ENCODE data around the gene TDP1. TPM values are rescaled to one million over a fixed set of nuclear protein-coding genes. Genes with fewer than 3 reads are reported as not detected.

Gene TDP1
- total and polyA plus RNA-seq, 2 of the 13 experiments (the other 11 are each of a cell fraction or from before 2014, with no cell fraction given) = 16.4 to 31.2 TPM

DNA sequence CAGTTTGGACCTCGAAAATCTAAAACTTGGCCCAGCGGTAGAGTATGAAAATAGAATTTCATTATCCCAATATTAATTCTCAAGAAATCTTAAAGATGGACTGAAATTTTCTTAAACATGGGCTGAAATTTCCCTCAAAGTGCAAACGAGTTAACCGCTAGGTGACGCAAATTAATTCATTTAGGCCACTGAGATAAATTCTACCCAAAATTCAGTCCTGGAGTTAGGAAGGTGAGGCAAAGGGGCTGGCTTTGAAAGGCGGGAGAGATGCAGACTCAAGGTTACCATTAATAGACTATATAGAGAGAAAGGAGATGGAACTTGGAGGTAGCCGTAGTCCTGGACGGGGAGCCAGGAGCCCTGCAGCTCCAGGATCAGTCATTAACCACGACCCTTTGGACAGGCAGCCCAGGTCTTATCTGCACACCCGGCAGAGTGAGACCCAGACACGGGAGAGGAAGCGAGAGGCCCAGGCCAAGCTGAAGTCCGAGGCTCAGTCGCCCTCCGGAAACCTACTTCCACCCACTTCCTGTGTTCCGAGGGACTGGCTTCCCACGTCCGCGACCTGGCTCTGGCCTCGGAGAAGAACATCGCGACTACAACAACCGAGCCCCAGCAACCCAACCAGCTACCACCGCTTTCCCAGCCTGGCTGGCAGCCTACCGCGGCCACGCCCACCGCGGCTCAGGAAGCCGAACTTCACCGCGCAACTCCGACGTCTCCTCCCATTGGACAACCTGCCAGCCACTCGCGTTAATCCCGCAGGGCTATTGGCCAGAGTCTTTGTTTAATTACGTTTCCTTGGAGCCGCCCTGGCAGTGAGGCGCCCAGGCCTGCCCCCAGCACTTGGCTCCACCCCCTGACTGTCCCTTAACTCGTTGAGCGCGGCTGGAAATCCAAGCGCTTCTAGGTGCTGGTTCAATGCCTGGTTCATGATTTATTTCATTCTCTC is 1.4 kb upstream of the TDP1 start, which contains the start of gene EFCAB11 (continued):
- no peak for TF ChIP-seq ZNF724P (CRISPR knock-in tag; IDR thresholded peaks at IDR 0.05; ENCODE audit: borderline replicate concordance)
- no peak for TF ChIP-seq NFE2L1 (CRISPR knock-in tag; IDR thresholded peaks at IDR 0.05; ENCODE audit: borderline replicate concordance)
- TF ChIP-seq NCOA5 (CRISPR knock-in tag; IDR thresholded peaks at IDR 0.05) = no peak
- TF ChIP-seq NCOR1 (IDR thresholded peaks at IDR 0.05; ENCODE audit: borderline replicate concordance, low read length) = 0 out of 2 replicates have a peak, but pooled peaks have one; percentile 4
- no peak for TF ChIP-seq NFIB (CRISPR knock-in tag; IDR thresholded peaks at IDR 0.05; ENCODE audit: borderline replicate concordance)
- 0 out of 2 replicates have a peak, but pooled peaks have one; percentile 43 for TF ChIP-seq ZNF839 (CRISPR knock-in tag; IDR thresholded peaks at IDR 0.05; ENCODE audit: borderline replicate concordance)
- TF ChIP-seq, protein P1, sequence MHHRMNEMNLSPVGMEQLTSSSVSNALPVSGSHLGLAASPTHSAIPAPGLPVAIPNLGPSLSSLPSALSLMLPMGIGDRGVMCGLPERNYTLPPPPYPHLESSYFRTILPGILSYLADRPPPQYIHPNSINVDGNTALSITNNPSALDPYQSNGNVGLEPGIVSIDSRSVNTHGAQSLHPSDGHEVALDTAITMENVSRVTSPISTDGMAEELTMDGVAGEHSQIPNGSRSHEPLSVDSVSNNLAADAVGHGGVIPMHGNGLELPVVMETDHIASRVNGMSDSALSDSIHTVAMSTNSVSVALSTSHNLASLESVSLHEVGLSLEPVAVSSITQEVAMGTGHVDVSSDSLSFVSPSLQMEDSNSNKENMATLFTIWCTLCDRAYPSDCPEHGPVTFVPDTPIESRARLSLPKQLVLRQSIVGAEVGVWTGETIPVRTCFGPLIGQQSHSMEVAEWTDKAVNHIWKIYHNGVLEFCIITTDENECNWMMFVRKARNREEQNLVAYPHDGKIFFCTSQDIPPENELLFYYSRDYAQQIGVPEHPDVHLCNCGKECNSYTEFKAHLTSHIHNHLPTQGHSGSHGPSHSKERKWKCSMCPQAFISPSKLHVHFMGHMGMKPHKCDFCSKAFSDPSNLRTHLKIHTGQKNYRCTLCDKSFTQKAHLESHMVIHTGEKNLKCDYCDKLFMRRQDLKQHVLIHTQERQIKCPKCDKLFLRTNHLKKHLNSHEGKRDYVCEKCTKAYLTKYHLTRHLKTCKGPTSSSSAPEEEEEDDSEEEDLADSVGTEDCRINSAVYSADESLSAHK (CRISPR knock-in tag; IDR thresholded peaks at IDR 0.05; ENCODE audit: borderline replicate concordance) = no peak
- TF ChIP-seq LCORL (IDR thresholded peaks at IDR 0.05) = no peak
- TF ChIP-seq LCORL (CRISPR knock-in tag; IDR thresholded peaks at IDR 0.05) = no peak
- no peak for TF ChIP-seq SCMH1 (CRISPR knock-in tag; IDR thresholded peaks at IDR 0.05; ENCODE audit: borderline replicate concordance)
- no peak for TF ChIP-seq ZNF24 (IDR thresholded peaks at IDR 0.05)
- peak; percentile 83 for TF ChIP-seq SALL1 (CRISPR knock-in tag; IDR thresholded peaks at IDR 0.05)
- no peak for TF ChIP-seq ZBTB42 (CRISPR knock-in tag; IDR thresholded peaks at IDR 0.05)
- TF ChIP-seq HOXA9 (CRISPR knock-in tag; IDR thresholded peaks at IDR 0.05; ENCODE audit: borderline replicate concordance) = no peak
- TF ChIP-seq TCF7L2 (IDR thresholded peaks at IDR 0.05; ENCODE audit: low read depth, low read length) = no peak
- TF ChIP-seq MTF2 (CRISPR knock-in tag; IDR thresholded peaks at IDR 0.05; ENCODE audit: borderline replicate concordance) = no peak
- TF ChIP-seq ATM (IDR thresholded peaks at IDR 0.05; ENCODE audit: borderline replicate concordance) = no peak
- TF ChIP-seq JUND (CRISPR knock-in tag; IDR thresholded peaks at IDR 0.05) = no peak; the same call in 1 of the 2 replicates
- TF ChIP-seq SALL2 (CRISPR knock-in tag; IDR thresholded peaks at IDR 0.05) = 0 out of 2 replicates have a peak, but pooled peaks have one; percentile 26
- TF ChIP-seq RAD51 (IDR thresholded peaks at IDR 0.05; ENCODE audit: borderline replicate concordance) = no peak
- TF ChIP-seq ZNF678 (CRISPR knock-in tag; IDR thresholded peaks at IDR 0.05) = no peak
- TF ChIP-seq, protein P2, sequence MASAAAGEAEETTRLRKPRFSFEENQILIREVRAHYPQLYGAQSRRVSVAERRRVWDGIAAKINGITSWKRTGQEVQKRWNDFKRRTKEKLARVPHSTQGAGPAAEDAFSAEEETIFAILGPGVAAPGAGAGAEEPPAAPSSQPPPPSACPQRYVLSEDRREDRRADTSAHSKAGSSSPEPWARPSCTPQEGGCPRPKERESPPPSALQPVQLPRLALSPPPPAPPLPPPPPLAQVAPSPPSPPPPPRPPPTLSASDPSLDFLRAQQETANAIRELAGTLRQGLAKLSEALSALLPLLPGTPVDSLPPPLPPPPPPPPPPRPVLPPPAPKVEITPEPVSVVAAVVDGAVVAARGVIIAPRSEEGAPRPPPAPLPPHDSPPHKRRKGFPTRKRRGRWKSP (CRISPR knock-in tag; IDR thresholded peaks at IDR 0.05) = no peak
- TF ChIP-seq, protein P3, sequence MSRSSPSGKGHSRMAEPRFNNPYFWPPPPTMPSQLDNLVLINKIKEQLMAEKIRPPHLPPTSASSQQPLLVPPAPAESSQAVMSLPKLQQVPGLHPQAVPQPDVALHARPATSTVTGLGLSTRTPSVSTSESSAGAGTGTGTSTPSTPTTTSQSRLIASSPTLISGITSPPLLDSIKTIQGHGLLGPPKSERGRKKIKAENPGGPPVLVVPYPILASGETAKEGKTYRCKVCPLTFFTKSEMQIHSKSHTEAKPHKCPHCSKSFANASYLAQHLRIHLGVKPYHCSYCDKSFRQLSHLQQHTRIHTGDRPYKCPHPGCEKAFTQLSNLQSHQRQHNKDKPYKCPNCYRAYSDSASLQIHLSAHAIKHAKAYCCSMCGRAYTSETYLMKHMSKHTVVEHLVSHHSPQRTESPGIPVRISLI (CRISPR knock-in tag; IDR thresholded peaks at IDR 0.05; ENCODE audit: borderline replicate concordance) = no peak
- TF ChIP-seq ZBTB38 (CRISPR knock-in tag; IDR thresholded peaks at IDR 0.05) = peak; percentile 31; the same call in 1 of the 2 replicates
- TF ChIP-seq ZNF766 (CRISPR knock-in tag; IDR thresholded peaks at IDR 0.05; ENCODE audit: borderline replicate concordance) = no peak
- no peak for TF ChIP-seq ZZZ3 (CRISPR knock-in tag; IDR thresholded peaks at IDR 0.05; ENCODE audit: borderline replicate concordance)
- no peak for TF ChIP-seq AHR (CRISPR knock-in tag; IDR thresholded peaks at IDR 0.05)

Measured in HepG2 (cell line).